ENCODE data around the gene PRR23E. TPM values are rescaled to one million over a fixed set of nuclear protein-coding genes. Genes with fewer than 3 reads are reported as not detected.

Gene PRR23E
- total RNA-seq, 1 donor from 2014 or later = not detected

GRCh38 chr3:127165036-127165435 is 27.9 kb upstream of the PRR23E start:
- no peak for DNase-seq

DNA sequence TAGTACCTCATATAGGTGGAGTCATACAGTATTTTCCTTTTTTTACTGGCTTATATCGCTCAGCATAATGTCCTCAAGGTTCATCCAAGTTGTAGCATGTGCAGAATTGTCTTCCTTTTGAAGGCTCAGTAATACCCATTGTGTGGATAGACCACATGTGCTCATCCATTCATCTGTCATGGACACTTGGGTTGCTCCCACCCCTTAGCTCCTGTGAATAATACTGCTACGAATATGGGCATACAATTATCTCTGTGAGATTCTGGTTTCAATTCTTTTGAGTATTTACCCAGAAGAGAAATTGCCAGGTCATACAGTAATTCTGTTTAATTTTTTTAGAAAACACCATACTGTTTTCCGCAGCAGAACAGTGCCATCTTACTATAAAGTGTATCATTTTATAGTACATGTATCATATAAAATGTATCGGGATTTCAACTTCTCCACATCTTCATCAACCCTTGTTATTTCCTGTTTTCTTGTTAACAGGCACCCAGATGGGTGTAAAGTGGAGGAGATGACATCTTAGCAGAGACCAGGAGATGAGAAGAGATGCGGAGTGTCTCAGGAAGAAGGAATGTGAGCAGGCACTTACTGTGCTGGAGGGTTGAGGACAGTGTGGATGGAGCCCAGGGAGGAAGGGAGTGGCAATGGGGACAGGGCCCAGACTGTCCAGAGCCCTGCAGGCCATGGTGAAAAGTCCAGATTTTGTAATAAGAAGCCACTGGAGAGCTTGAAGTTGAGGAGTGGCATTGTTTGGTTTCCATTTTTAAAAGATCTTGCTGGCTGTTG is 27.0 kb upstream of the PRR23E start:
- DNase-seq = no peak

DNA sequence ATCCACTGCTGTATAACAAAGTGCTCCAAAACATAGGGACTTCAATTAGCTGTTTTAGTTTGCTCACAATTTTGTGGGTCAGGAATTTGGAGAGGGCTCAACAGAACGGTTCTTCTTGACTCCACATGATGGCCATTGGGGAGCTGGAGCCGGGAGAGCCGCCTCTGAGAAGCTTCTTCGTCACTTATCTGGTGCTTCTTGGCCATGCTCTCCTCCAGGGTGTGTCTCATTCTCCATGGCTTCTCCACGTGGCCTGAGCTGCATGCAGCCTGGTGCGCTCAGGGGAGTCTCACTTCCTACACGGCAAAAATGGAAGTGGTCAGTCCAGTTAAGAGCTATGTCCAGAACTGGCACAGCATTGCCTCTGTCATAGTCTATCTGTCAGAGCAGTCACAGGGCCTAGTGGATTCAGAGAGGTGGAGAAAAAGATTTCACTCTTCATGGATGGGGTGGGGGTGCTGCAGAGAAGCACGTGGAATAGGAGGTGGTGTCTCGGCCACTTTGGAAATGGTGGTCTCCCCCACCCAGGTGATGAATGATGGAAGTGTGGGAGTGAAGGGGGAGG is 26.3 kb upstream of the PRR23E start:
- no peak for DNase-seq

- DNase-seq = no peak
Measured at GRCh38 chr3:127167315-127168043, 25.5 kb upstream of the PRR23E start.

DNA sequence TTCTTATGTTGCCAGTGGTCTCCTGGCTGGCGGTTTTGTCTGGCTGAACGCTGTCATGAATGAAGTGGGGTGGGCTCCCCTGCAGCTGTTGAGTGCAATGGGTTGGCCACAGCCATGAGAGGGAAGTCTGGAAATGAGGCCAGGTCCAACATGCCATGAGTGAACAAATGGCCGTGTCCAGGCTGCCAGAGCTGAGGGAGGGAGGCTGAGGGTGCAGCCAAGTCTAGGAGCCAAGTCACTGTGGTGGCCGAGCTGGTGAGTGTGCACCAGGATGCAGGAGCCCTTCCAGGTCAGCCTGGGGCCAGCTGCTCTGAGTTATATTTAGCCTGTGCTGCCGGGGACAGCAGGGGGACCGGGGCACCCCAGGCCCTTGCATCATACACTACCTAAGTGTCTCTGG is 24.7 kb upstream of the PRR23E start:
- no peak for DNase-seq

- DNase-seq = no peak
Measured at GRCh38 chr3:127170814-127171213, 22.1 kb upstream of the PRR23E start.

- no peak for DNase-seq
Measured at GRCh38 chr3:127171320-127171719, 21.6 kb upstream of the PRR23E start.

GRCh38 chr3:127171721-127172120 is 21.2 kb upstream of the PRR23E start:
- DNase-seq = no peak

GRCh38 chr3:127172211-127172610 is 20.7 kb upstream of the PRR23E start:
- DNase-seq = no peak

DNA sequence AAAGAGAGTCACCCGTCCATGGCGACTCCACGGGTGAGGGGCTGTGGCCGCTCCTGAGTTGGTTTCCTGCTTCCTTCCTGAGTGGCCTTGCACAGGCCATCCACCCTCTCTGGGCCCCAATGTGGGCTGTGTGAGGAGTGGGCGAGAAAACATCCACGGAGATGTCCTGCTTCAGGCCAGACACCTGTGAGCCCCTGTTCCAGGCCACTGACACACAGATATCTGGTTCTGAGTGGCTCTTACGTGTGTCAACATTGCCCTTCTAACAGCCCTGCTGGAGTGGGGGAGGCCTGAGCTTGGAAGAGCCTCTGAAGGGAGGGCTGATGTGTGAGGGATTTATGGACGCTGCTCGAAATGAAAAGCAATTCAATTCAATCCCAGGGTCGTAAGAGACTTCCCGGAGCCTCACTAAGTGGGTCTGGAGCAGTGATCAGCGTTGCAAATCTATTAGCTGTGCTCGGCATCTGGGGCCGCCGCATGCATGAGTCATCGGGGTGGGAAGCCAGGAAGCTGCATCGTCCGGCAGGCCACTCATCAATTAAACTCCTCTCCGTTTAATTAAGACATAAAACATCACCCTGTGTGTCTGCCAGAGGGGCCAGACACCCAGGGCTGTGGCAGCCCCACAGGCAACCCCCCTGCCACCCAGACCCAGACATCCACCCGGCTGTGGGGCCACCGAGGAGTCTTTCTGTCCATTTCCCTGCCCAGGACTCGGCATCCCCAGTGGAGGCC is 20.0 kb upstream of the PRR23E start:
- DNase-seq = peak; percentile 50

GRCh38 chr3:127173516-127174166 is 19.3 kb upstream of the PRR23E start:
- DNase-seq = no peak

DNA sequence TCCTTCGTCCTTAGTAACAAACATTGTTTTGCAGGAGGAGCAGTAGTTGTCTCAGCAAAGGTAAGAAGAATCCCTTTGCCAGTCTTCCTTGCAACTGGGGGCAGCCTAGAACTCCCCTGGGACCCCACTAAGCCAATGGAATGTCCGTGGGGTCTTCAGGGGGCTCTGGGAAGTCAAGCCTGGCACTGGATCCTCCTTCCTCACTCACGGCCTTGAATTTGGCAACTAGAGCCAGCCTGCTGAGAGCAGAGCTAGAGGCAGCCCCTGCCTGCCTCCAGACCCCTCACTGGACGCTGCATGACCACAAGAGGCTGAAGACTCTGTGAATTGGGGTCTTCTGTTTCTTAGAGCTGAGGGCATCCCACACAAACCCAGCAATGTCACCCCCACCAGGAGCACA is 18.6 kb upstream of the PRR23E start:
- no peak for DNase-seq

- DNase-seq = no peak
Measured at GRCh38 chr3:127174715-127175140, 18.2 kb upstream of the PRR23E start.

- no peak for DNase-seq
Measured at GRCh38 chr3:127175272-127175671, 17.7 kb upstream of the PRR23E start.

DNA sequence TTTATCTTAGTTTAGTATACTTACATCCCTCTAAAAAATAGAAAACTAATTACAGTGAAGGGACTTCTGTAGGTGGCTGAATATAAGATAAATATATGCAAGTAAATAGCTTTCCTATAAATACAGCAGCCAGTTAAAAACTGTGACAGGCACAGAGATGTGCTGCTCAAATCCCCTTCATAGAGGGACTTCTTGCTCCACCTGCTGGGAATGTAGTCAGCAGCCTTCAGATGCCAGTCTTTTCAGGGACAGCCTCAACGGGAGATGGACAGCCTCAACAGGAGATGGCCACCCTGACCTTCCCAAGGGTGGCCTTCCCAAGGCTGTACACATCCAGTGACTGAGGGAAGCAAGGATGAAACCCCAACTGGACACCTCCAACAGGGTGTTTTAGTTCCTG is 15.7 kb upstream of the PRR23E start:
- peak; percentile 25 for DNase-seq

- no peak for DNase-seq
Measured at GRCh38 chr3:127180859-127181258, 12.1 kb upstream of the PRR23E start.

DNA sequence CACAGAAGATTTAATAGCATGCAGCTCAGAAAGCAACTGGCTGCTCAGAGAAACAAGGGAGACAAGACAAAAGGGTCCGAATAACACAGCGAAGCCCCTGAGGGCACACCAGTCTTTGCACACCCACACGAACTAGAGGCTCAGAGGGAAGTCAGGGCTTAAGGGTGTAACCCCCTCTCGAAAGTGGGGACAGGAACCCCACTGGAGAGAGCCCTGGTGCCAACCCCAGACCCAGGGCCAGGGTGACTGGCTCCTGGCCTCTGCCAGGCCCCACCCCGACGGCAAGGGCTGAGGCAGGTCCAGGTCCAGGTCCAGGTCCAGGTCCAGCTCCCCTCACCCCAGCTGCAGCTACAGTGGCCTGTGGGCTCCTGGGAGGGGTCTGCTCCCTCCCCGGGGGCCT is 10.5 kb upstream of the PRR23E start:
- no peak for DNase-seq

GRCh38 chr3:127182848-127183714 is 9.8 kb upstream of the PRR23E start:
- DNase-seq = no peak

DNA sequence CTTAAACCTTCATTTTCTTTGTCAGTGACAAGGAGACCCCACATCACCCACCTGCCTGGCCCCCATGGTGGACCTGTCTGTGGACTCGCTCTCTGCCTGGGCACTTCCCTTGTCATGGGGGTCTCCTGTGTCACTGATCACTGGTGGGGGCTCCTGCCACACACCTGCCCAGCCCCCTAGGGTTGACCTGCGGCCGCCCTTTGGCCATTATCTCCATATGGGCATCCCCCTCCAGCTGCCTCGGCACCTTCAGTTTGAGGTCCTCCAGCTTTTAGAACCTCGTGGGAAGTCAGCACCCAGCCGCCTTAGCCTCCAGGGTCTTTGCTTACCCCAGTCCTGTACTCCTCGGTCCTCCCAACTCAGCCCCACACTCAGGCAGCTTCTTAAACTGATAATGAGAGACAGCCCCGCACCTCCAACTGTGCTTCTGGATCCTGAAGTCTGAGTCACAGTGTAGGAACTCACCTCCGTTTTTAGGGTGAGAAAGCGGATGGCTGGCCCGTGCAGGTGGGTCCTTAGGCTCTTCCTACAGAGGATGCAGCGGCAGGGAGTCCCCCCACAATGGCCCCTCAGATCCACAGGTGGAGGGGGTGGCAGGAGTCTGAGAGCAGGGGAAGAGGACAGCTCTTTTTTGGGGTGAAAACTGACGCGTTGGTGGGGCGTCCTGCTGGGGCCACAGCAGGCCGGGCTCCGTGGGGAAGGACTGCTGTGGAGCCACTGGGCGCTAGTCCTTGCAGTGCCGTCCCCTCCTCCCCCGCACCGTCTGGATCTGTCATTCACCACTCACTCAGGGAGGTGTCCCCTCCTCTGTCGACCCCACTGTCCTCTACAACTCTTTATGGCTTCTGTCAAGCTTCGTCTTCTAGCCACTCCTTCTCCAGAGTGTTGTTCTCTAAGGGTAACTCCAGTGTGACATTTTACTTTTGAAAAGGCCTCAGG is 8.7 kb upstream of the PRR23E start:
- no peak for DNase-seq

- no peak for DNase-seq
Measured at GRCh38 chr3:127184870-127185216, 8.1 kb upstream of the PRR23E start.

DNA sequence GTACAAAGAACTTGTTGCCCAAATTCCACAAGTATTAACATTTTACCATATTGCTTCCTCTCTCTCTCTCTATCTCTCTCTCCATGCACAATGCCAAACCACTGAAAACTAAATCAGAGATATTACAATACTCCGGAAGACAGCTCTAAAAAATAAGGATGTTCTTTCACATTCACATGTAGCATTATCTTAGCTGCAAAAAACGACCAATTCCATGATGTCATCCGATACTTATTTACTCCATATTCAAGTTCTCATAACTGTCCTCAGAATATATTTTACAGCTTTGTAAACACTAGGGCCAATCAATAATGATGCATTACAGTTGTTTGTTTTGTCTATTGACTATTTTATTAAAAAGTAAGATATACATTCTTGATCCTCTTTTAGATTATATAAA is 7.7 kb upstream of the PRR23E start:
- no peak for DNase-seq
